ENCODE data around the gene TCP11.

TCP11 gene

DNA sequence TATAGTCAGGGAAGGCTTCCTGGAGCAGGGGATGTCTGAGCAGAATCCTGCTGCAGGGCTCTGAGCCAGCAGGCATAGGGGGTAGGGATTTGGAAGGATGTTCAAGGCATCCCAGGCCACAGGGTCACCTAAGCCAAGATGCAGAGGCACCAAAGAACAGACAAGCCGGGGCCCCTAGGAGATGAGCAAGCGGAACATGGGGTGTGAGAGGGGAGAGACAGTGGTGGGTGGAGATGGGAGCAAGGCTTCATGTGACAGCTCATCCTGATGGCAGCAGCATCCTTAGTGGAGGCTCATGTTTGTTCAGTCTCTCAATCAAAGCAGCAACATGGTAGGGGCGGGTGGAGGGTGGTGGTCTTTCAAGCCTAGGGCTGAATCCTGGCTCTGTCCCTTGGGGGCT lies 29.8 kb upstream of the TCP11 start:
- DNase-seq, result no peak

- no peak for DNase-seq
Observed at GRCh38 chr6:35170166-35170565, 29.0 kb upstream of the TCP11 start.

DNA sequence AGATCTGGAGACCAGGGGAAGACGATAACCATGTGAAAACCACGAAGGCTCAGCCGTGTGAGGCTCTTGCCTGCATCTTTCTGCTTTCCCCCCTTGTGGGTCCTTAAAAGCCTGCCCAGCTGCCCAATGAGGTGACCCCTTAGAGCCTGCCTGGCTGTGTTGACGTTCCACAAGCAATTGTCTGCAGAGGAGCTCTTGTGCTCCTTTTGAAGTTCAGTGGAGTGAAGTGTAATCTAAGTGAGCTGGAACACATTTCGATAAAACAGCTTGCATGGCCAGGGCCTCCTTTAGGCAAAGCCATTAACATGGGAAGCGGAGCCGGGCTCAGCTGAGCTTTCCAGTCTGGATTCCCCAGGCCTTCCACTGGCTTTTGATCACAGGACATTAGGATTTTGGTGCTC lies 27.3 kb upstream of the TCP11 start:
- DNase-seq, result no peak

GRCh38 chr6:35167505-35167904 lies 26.4 kb upstream of the TCP11 start:
- DNase-seq, result no peak

GRCh38 chr6:35166520-35166919 lies 25.4 kb upstream of the TCP11 start:
- DNase-seq, result no peak

- DNase-seq, result no peak
Observed at GRCh38 chr6:35166116-35166515, 25.0 kb upstream of the TCP11 start.

DNA sequence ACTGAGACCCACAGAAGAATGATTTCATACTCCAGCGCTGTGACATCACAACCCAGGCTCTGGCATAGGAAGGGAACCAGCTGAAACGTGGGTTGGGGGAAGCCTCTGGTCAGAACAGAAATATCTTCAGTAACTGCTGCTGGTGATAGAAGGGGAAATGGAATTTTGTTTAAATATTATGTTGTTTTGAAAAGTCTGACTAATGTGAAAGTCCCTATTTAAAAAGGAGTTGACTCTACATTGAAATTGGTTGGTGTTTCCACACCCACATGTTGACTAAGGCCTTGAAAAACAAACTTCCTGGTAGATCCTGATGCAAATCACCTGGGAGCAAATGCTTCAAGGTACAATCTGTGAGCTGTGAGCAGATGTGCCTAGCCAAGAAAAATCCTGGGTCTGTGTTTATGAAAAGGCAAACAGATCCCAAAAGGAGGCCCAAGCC lies 24.5 kb upstream of the TCP11 start:
- DNase-seq, result no peak

DNA sequence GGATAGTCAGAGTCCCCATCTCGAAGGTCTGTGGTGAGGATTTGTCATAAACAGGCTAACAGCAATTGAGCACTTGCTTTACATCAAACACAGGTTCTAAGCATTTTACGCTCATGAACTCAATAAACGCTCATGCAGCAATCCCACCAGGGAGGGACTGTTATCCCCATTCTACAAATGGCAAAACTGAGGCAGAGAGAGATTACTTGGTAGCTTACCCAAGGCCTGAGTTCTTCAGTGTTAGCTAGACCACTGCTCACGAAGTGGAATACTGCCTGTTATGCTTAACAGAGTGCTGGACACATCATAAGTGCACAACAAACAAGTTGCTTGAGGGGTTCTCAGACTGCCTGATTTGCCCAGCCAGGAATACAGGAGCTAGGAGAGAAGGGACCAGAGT lies 23.7 kb upstream of the TCP11 start:
- no peak for DNase-seq

GRCh38 chr6:35164277-35164676 lies 23.1 kb upstream of the TCP11 start:
- no peak for DNase-seq

DNA sequence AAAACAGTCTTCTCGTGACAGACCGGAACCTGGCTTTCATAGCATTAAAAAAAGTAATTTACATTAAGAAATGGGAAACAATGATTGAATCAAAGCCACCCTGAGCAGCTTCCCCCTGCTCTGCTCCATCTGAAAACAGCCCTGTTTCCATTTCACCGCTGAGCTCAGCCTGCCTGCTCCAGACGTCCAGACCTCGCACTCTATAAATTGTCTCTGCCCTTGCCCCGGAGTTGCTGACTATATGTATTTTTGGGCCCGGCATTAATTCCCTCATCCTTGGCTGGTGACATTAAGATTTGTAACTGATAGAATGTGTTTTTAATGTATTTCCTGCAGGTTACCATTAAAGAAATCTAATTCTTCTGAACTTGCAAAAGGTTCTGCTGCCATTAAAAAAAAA lies 22.7 kb upstream of the TCP11 start:
- DNase-seq, result no peak

- DNase-seq, result no peak
Observed at GRCh38 chr6:35161776-35162607, 20.9 kb upstream of the TCP11 start.

DNA sequence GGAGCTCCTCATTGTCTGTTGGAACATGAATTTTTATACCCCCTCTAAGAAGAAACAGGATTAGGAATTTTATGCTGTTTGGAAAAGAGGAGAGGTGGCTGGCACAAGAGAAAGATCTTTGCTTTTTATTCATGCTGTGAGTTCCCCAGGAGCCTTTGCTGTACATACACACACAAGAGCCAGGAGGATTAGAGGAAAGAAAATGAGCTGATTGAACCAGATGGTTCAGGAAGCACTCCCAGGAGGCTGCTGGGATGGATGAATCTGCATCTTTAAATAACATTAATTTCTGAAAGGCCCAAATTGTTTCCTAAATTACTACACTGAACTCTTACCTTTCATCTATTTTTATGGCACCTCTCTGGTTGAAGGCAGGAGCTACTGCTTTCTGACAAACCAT lies 20.1 kb upstream of the TCP11 start:
- no peak for DNase-seq

- DNase-seq, result no peak
Observed at GRCh38 chr6:35160642-35161041, 19.5 kb upstream of the TCP11 start.

DNA sequence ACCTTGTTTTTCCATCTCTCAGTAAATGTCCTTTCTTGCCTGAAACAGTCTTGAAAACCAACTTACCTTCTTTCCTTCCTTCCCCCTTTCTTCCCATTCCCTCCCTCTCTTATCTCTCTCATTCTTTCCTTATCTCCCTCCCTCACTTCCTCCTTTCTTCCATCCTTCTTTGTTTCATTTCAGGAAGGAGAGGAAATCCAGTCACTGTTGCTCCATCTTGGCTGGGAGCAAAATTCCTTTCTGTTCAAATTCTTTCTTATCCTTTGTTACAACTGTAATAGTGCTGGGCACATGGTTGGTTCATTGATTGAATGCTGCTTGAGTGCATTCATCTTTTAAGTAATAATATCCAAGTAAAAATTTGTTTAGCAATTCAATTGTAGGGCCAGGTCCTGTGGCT lies 17.4 kb upstream of the TCP11 start:
- no peak for DNase-seq

- no peak for DNase-seq
Observed at GRCh38 chr6:35154947-35155346, 13.8 kb upstream of the TCP11 start.

DNA sequence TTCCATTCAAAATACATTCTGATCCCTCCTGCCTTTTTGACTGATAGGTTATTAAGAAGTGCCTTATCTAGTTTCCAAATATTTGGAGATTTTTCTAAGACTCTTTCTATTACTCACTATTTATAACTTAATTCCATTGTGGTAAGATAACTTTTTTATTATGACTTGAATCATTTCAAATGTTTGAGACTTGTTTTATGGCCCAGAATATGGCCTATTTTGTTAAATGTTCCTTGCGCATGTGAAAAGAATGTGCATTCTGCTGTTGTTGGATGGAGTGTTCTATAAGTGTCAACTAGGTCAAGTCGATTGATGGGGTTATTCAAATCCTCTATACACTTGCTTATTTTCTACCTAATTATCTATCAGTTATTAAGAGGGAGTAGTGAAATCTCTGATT lies 13.1 kb upstream of the TCP11 start:
- no peak for DNase-seq

DNA sequence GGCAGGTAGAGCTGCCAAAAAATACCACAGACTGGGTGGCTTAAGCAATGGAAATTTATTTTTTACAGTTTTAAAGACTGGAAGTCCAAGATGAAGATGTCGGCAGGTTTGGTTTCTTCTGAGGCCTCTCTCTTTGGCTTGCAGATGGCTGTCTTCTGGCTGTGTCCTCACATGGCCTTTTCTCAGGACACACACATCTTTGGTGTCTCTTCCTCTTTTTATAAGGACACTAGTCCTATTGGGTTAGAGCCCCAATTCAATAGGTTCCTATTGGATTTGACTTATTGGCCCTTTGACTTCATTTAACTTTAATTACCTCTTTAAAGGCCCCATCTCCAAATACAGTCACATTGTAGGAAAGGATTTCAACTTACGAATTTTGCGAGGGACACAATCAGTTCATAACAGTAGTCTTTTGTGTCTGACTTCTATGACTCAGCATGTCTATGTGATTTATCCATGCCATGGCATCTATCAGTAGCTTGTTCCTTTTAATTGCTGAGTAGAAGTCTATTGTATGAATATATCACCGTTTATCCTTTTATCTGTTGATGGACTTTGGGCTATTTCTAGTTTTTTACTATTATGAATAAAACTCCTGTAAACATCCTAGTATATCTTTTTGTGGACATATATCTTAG lies 11.0 kb upstream of the TCP11 start:
- DNase-seq, result no peak

- no peak for DNase-seq
Observed at GRCh38 chr6:35151466-35151865, 10.3 kb upstream of the TCP11 start.

- DNase-seq, result no peak
Observed at GRCh38 chr6:35149891-35150566, 8.9 kb upstream of the TCP11 start.

DNA sequence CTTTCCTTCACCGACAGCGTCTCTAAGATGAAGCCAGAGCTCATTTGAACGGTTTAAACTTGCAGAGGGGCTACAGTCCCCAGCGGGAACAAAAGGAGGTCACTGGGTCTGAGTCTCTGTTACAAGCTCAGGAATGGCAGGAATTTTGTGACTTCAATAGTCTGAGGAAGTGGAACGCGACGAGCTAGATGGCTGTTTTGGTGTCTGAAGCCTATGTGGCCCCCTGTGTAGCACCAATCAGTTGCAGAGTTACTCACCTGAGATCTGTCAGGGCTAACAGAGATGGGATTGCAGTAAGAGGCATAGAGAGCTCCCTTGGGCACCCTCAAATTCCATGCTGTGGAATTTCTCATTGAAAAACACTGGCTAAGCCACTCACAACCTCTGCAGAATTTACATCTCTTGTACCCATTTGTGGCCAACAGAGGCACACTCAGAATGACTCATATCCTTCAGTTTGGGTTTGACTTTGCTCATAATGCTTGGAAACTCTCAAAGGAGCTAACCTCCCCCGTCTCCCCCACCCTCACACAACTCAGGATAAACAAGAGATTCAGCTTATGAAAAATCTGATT lies 7.1 kb upstream of the TCP11 start:
- DNase-seq, result no peak

- DNase-seq, result no peak
Observed at GRCh38 chr6:35147486-35147885, 6.3 kb upstream of the TCP11 start.

- DNase-seq, result no peak
Observed at GRCh38 chr6:35147026-35147425, 5.9 kb upstream of the TCP11 start.

DNA sequence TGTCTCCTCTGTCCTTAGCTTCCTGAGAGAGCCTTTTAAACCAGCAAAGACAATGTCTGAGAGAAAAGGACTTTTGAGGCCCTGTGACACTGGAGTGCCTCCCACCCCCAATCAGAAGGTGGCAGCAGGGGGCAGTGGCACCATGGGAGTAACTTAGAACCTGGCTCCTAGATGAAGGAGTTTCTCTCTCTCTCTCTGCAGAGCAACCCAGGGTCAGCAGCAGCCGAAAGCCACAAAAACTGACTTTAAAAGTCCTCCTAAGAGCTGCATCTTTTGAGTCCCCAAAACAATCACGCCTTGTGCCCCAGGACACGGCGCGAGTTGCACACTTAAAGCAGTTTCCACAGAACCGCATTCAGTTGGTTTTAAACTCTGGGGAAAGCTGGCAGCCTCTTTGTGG lies 5.3 kb upstream of the TCP11 start:
- no peak for DNase-seq

DNA sequence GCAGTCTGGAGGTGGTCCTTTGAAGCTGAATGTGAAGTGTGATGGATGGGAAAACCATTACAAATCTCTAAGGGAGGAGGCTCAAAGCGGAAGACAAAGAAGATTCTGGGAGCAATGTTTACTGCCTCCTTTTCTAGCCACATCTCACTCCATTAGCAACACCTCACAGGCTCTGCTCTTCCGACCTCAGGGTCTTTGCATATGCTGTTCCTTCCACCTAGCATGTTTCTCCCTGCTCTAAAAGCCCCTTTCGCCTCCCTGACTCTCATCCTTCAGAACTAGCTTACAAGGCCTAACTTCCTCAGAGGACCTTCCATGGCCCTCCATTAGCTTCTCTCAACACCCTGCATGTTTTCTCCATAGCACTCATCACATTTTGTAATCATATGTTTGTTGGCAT lies 4.6 kb upstream of the TCP11 start:
- DNase-seq, result no peak
